ENCODE results near the gene LPP.

GRCh38 chr3:188229177-188229576 is 75.2 kb downstream of the LPP start:
- no peak for TF ChIP-seq CTCF (IDR thresholded peaks at IDR 0.05)
- TF ChIP-seq POLR2A (IDR thresholded peaks at IDR 0.05): no peak

All from Peyer's patch (tissue), 4 donors.